ENCODE measurements around the gene PPP1R13B. TPM values are rescaled to one million over a fixed set of nuclear protein-coding genes. Genes with fewer than 3 reads are reported as not detected.

Gene PPP1R13B
- total RNA-seq, 4 donors from 2014 or later, result 10.4 to 24.6 (median 11.8) TPM

DNA sequence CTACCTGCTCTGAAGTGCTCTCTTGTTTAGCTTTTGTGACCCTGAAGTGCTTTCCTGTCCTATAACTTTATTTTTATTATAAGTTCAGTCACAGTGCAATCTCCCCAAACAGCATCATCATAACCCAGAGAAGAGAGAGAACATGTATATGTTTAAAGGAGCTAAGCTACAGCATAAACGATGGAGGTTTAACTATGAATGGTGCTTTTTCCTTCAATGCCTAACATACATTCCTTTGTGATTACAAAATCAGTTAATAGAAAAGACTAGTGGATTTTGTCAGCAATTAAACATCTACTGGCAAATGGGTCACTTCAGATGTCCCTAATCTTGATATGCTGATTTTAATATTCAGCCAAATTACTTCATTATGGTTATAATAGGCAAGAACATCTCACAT lies 85.3 kb downstream of the PPP1R13B start:
- no peak for DNase-seq
- H3K9me3 ChIP-seq, result no peaks in the 10 kb centered on the region
- in situ Hi-C loops (cut with MboI; ENCODE audit: low sequenced_read_pairs in 4 of 4), result no loop called here
- no peak overlapping the region for H3K27ac ChIP-seq
- no peaks in the 10 kb centered on the region for H3K27me3 ChIP-seq
- intact Hi-C loops (cut with DNase I; ENCODE audit: low total_unique reads), result no loop called here
- TF ChIP-seq, protein P1, sequence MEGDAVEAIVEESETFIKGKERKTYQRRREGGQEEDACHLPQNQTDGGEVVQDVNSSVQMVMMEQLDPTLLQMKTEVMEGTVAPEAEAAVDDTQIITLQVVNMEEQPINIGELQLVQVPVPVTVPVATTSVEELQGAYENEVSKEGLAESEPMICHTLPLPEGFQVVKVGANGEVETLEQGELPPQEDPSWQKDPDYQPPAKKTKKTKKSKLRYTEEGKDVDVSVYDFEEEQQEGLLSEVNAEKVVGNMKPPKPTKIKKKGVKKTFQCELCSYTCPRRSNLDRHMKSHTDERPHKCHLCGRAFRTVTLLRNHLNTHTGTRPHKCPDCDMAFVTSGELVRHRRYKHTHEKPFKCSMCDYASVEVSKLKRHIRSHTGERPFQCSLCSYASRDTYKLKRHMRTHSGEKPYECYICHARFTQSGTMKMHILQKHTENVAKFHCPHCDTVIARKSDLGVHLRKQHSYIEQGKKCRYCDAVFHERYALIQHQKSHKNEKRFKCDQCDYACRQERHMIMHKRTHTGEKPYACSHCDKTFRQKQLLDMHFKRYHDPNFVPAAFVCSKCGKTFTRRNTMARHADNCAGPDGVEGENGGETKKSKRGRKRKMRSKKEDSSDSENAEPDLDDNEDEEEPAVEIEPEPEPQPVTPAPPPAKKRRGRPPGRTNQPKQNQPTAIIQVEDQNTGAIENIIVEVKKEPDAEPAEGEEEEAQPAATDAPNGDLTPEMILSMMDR (IDR thresholded peaks at IDR 0.05 in 4 of 5, conservative IDR thresholded peaks at IDR 0.05 in 1 of 5), result no peak
- no peak for TF ChIP-seq POLR2A (IDR thresholded peaks at IDR 0.05)
- no peaks in the 10 kb centered on the region for H3K4me1 ChIP-seq
- ATAC-seq, result no peak
- no peaks in the 10 kb centered on the region for H3K36me3 ChIP-seq
- H3K4me3 ChIP-seq, result no peak overlapping the region

DNA sequence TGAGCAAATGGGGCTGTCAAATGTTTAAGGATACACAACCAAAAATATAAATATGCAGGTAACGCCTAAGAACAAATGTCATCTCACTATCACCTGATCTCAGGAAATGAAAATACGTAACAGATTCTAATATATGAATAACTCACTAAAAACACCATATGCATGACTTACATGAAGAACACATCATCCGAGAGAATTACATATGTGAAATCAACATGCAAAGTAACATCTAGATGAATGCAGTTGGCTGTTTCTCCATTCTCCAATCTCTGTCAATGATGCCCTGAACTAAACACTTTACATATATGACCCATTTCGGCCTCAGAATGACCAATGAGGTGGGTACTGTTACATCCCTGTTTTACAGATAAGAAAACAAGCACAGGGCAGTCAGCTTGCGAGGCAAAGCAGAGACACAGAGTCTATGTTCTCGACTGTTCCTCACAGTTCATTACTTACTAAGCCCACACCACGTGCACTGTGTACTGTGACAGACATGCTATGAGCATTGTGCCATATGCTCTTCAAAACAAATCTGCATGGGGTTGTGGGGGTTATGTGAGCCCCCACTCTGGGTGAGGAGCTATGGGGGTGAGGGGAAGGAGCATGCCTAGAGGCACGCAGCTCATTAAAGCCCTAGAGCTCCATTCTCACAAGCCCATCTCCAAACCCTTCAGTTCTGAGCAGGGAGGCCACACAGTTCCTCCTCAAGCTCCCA lies 89.2 kb downstream of the PPP1R13B start:
- no peak overlapping the region for H3K4me3 ChIP-seq
- H3K27ac ChIP-seq, result no peak overlapping the region
- intact Hi-C loops (cut with DNase I; ENCODE audit: low total_unique reads) (no loop called here), in situ Hi-C loops (cut with MboI; ENCODE audit: low sequenced_read_pairs in 4 of 4) (no loop called here)
- no peak for ATAC-seq
- no peak for TF ChIP-seq POLR2A (IDR thresholded peaks at IDR 0.05)
- TF ChIP-seq, protein P1 (IDR thresholded peaks at IDR 0.05 in 4 of 5, conservative IDR thresholded peaks at IDR 0.05 in 1 of 5), result no peak
- peaks cover 0 to 3% of the 10 kb centered on the region in 2 donors for H3K36me3 ChIP-seq
- no peak for DNase-seq
- no peaks in the 10 kb centered on the region for H3K9me3 ChIP-seq
- no peaks in the 10 kb centered on the region for H3K4me1 ChIP-seq
- H3K27me3 ChIP-seq, result no peaks in the 10 kb centered on the region

DNA sequence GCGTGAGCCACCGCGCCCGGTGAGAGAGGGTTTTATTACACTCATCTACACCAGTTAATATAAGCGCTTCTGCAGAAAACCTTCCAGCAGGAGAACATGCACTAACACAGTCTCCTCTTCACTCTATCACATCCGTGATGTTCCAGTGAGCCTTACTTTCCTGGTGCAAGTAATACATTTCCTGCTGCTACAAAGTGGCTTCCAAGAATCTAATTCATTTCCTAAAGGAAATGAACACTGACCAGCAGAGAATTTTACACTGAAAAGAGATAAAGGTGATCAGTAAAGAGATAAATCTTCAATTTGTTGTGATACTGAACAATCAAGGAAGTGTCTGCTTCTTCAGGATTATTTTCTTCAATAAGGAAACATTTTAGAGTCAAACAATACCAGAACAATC lies 92.3 kb downstream of the PPP1R13B start:
- DNase-seq, result no peak

DNA sequence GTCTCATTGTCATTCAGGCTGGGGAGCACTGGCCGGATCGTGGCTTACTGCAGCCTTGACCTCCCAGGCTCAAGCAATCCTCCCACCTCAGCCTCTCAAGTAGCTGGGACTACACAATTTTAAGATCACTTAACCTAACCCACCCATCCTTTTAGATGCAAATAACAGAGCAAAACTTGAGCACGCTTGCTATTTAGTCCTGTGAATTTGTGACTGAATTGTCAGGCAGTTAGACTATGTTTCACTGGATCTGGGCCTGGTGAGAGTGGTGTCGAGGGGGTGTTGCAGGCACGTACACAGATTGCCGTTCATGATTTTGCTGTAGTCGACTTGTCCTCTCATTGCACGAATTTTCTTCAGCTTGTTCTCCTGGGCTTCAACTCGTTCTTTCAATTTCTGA lies 93.6 kb downstream of the PPP1R13B start:
- Histone ChIP-seq H3K27ac (no peak overlapping the region), H3K4me1 (no peaks in the 10 kb centered on the region), H3K27me3 (no peaks in the 10 kb centered on the region), H3K4me3 (no peak overlapping the region), H3K9me3 (no peaks in the 10 kb centered on the region), H3K36me3 (peaks cover 0 to 14% of the 10 kb centered on the region in 2 donors)
- DNase-seq (no peak), ATAC-seq (no peak)
- in situ Hi-C loops (cut with MboI; ENCODE audit: low sequenced_read_pairs in 4 of 4), result no loop called here
- TF ChIP-seq, protein P1 (IDR thresholded peaks at IDR 0.05 in 4 of 5, conservative IDR thresholded peaks at IDR 0.05 in 1 of 5), result no peak
- intact Hi-C loops (cut with DNase I; ENCODE audit: low total_unique reads), result no loop called here

More for the DNA sequence above, 92.3 kb downstream of the PPP1R13B start:
- Histone ChIP-seq H3K27ac (no peak overlapping the region), H3K36me3 (peaks cover 0 to 5% of the 10 kb centered on the region in 2 donors), H3K4me1 (no peaks in the 10 kb centered on the region), H3K9me3 (no peaks in the 10 kb centered on the region), H3K4me3 (no peak overlapping the region), H3K27me3 (no peaks in the 10 kb centered on the region)
- no peak for TF ChIP-seq POLR2A (IDR thresholded peaks at IDR 0.05)
- TF ChIP-seq, protein P1 (IDR thresholded peaks at IDR 0.05 in 4 of 5, conservative IDR thresholded peaks at IDR 0.05 in 1 of 5), result no peak
- in situ Hi-C loops (cut with MboI; ENCODE audit: low sequenced_read_pairs in 4 of 4), result no loop called here
- no peak for ATAC-seq
- intact Hi-C loops (cut with DNase I; ENCODE audit: low total_unique reads), result no loop called here

GRCh38 chr14:103749860-103750259 lies 97.5 kb downstream of the PPP1R13B start:
- in situ Hi-C loops (cut with MboI; ENCODE audit: low sequenced_read_pairs in 4 of 4), result no loop called here
- TF ChIP-seq, protein P1 (IDR thresholded peaks at IDR 0.05 in 4 of 5, conservative IDR thresholded peaks at IDR 0.05 in 1 of 5), result peak in 1 of 5 experiments; percentile 19
- TF ChIP-seq POLR2A (IDR thresholded peaks at IDR 0.05), result no peak
- H3K27me3 ChIP-seq, result no peaks in the 10 kb centered on the region
- no peak overlapping the region for H3K27ac ChIP-seq
- H3K36me3 ChIP-seq, result peaks cover 0 to 15% of the 10 kb centered on the region in 2 donors
- DNase-seq (no peak), ATAC-seq (no peak)
- no peaks in the 10 kb centered on the region for H3K4me1 ChIP-seq
- H3K4me3 ChIP-seq, result no peak overlapping the region
- no peaks in the 10 kb centered on the region for H3K9me3 ChIP-seq
- intact Hi-C loops (cut with DNase I; ENCODE audit: low total_unique reads), result no loop called here
